Measurements from ENCODE around the gene KCNQ4. TPM values are rescaled to one million over a fixed set of nuclear protein-coding genes. Genes with fewer than 3 reads are reported as not detected.

The KCNQ4 gene
- total RNA-seq, 1 donor from 2014 or later: 0.27 TPM

DNA sequence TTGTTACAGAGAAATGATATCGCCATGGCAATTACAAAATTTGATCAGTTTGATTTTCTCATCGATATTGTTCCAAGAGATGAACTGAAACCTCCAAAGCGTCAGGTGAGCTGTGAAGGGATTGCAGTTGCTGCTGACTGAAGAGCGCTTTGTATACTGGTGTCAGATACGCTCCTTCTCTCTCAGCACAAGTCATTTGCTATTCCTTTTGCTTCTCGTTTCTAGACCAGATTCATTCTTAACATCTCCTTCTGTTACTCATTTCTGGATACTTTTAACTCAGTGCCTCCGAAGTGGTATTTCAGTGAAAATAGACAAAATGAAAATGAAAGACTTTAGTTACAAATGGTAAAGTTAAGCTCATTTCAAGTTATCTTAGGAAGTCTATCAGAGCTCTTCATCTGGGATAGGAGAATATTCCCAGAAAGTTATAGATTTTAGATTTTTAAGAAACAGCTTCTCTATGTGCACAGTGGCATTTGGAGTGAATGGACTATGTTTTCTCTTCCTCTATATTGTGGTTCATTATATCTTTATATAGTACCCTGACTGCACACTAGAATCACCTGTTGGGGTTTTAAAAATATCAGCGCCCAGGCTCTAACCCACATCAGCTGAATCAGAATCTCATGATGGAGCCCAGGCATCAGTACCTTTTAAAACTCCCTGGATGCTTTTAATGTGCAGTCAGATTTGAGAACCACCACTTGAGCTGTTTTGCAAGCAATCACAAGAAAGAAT, 30.3 kb upstream of the KCNQ4 start:
- H3K27ac Mint-ChIP-seq: peak overlapping the region; percentile 37
- POLR2A ChIA-PET: interaction anchor here (2.2 kb wide), 1 partner anchor 62 kb away, joined by 8 read pairs; the partner anchor contains the start of gene NFYC
- TF ChIP-seq, protein P1, sequence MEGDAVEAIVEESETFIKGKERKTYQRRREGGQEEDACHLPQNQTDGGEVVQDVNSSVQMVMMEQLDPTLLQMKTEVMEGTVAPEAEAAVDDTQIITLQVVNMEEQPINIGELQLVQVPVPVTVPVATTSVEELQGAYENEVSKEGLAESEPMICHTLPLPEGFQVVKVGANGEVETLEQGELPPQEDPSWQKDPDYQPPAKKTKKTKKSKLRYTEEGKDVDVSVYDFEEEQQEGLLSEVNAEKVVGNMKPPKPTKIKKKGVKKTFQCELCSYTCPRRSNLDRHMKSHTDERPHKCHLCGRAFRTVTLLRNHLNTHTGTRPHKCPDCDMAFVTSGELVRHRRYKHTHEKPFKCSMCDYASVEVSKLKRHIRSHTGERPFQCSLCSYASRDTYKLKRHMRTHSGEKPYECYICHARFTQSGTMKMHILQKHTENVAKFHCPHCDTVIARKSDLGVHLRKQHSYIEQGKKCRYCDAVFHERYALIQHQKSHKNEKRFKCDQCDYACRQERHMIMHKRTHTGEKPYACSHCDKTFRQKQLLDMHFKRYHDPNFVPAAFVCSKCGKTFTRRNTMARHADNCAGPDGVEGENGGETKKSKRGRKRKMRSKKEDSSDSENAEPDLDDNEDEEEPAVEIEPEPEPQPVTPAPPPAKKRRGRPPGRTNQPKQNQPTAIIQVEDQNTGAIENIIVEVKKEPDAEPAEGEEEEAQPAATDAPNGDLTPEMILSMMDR (IDR thresholded peaks at IDR 0.05): no peak
- intact Hi-C loops (cut with micrococcal nuclease): no loop called here
- ATAC-seq (ENCODE audit: low read depth) (no peak), DNase-seq (no peak)
- H3K9me3 Mint-ChIP-seq: no peaks in the 10 kb centered on the region
- H3K4me3 Mint-ChIP-seq: no peak overlapping the region
- no peaks in the 10 kb centered on the region for H3K27me3 Mint-ChIP-seq
- CTCF ChIA-PET: interaction anchor here (1.6 kb wide), 1 partner anchor 21 kb away, joined by 6 read pairs; no protein-coding TSS in a partner anchor
- peaks cover 93% of the 10 kb centered on the region for H3K36me3 Mint-ChIP-seq (ENCODE audit: low read depth)
- peaks cover 11% of the 10 kb centered on the region for H3K4me1 Mint-ChIP-seq

DNA sequence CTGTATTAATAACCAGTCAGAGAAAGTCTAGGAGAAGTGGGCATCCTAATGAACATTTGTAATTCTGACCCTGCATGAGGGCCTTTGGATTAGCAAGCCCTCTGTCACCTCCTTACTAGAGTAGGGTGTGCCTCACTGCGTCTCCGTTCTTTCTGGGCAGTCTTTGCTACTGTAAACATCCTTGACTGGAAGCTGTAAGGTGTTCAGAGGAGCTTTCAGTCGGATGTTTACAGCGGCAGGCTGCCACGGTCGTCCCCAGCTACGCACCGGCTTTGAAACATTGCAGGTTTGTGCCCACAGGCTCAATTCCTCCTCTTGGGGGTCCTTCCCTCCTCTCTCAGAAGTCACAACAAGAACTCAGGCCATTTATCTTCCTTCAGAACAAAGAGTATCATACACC, 29.4 kb upstream of the KCNQ4 start:
- DNase-seq (no peak), ATAC-seq (ENCODE audit: low read depth) (no peak)
- peaks cover 11% of the 10 kb centered on the region for H3K4me1 Mint-ChIP-seq
- no peak overlapping the region for H3K27ac Mint-ChIP-seq
- peaks cover 93% of the 10 kb centered on the region for H3K36me3 Mint-ChIP-seq (ENCODE audit: low read depth)
- intact Hi-C loops (cut with micrococcal nuclease): no loop called here
- H3K9me3 Mint-ChIP-seq: no peaks in the 10 kb centered on the region
- POLR2A ChIA-PET: interaction anchor here (2.2 kb wide), 1 partner anchor 62 kb away, joined by 8 read pairs; the partner anchor contains the start of gene NFYC
- H3K4me3 Mint-ChIP-seq: no peak overlapping the region
- CTCF ChIA-PET: interaction anchor here (1.6 kb wide), 1 partner anchor 20 kb away, joined by 6 read pairs; no protein-coding TSS in a partner anchor
- H3K27me3 Mint-ChIP-seq: no peaks in the 10 kb centered on the region
- TF ChIP-seq, protein P1 (IDR thresholded peaks at IDR 0.05): no peak

DNA sequence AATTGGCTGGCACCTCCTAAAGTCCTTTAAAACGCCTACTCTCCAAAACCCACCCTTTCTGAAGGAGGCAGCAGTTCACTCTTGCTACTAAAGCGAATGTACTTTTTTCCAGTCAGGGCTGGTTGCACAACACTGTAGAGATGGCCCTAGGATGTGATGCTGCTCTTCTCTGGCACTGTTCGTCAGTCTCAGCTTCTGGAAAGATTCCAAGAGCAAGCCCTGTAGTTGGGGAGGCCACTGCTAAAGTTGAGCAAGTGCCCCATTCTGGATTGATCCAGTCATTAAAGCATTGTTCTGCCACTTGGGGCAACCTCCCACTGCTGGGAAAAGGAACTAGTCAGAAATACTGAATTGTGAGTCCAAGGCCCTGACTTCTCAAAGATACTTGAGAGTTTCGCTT, 28.5 kb upstream of the KCNQ4 start:
- ATAC-seq (ENCODE audit: low read depth) (no peak), DNase-seq (no peak)
- H3K27ac Mint-ChIP-seq: no peak overlapping the region
- no peak overlapping the region for H3K4me3 Mint-ChIP-seq
- H3K36me3 Mint-ChIP-seq (ENCODE audit: low read depth): peaks cover 93% of the 10 kb centered on the region
- no peaks in the 10 kb centered on the region for H3K9me3 Mint-ChIP-seq
- TF ChIP-seq, protein P1 (IDR thresholded peaks at IDR 0.05): no peak
- no peaks in the 10 kb centered on the region for H3K27me3 Mint-ChIP-seq
- peaks cover 11% of the 10 kb centered on the region for H3K4me1 Mint-ChIP-seq
- CTCF ChIA-PET: interaction anchor here (2.9 kb wide), 1 partner anchor 18 kb away, joined by 15 read pairs; no protein-coding TSS in a partner anchor
- POLR2A ChIA-PET: no interaction called here
- intact Hi-C loops (cut with micrococcal nuclease): no loop called here

DNA sequence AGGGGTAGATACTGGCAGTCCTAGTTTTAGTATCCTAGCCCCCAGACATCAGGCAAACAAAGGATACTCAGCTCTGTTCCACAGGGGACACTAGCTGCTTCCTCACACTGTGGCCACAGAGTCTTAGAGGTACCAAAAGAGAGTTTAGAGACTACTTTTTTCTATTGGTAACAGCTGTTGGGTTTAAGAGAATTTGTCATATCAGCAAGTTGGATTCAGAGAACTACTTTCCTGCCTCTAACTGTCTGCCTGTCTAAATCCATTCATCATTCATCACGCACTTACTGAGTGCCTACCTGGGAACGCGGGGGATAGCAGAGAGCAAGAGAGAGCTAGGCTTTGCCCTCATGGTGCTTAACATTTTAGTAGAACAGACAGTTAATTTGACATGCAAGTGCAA, 27.1 kb upstream of the KCNQ4 start:
- Mint-ChIP-seq H3K9me3 (no peaks in the 10 kb centered on the region), H3K27me3 (no peaks in the 10 kb centered on the region), H3K4me1 (peaks cover 17% of the 10 kb centered on the region), H3K27ac (no peak overlapping the region), H3K4me3 (no peak overlapping the region), H3K36me3 (ENCODE audit: low read depth) (peaks cover 90% of the 10 kb centered on the region)
- ATAC-seq (ENCODE audit: low read depth): no peak
- TF ChIP-seq, protein P1 (IDR thresholded peaks at IDR 0.05): no peak
- ChIA-PET CTCF (interaction anchor here (1.2 to 2.9 kb wide), 2 partner anchors 8 to 17 kb away, joined by 3 to 15 read pairs; no protein-coding TSS in a partner anchor), POLR2A (interaction anchor here (0.9 kb wide), 1 partner anchor 50 kb away, joined by 3 read pairs; no protein-coding TSS in a partner anchor)
- DNase-seq: no peak
- intact Hi-C loops (cut with micrococcal nuclease): no loop called here

DNA sequence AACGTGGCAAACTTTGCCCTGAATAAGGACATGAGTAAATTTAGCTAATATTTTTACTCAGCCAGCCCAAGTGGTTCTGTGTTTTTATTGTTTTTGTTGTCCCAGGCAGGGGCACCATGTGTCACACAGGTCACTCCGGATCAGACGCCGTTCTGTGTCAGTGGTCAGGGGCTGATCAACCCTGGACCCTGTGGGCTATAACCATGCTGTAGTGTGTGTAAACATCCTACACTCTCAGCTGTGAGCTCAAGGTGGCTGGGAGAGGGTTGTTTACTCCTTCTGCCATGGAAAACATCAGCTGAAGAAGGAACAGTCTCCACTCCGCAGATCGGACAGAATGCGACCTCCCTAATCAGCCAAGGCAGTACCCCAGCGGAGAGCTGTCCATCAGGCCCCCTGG, 26.5 kb upstream of the KCNQ4 start:
- TF ChIP-seq, protein P1 (IDR thresholded peaks at IDR 0.05): no peak
- H3K36me3 Mint-ChIP-seq (ENCODE audit: low read depth): peaks cover 91% of the 10 kb centered on the region
- no peaks in the 10 kb centered on the region for H3K9me3 Mint-ChIP-seq
- ATAC-seq (ENCODE audit: low read depth) (no peak), DNase-seq (no peak)
- H3K27me3 Mint-ChIP-seq: no peaks in the 10 kb centered on the region
- intact Hi-C loops (cut with micrococcal nuclease): no loop called here
- no peak overlapping the region for H3K4me3 Mint-ChIP-seq
- ChIA-PET POLR2A (interaction anchor here (0.5 to 0.9 kb wide), 2 partner anchors 51 to 227 kb away, joined by 3 to 5 read pairs; no protein-coding TSS in a partner anchor), CTCF (interaction anchor here (1.2 to 2.9 kb wide), 2 partner anchors 8 to 16 kb away, joined by 3 to 15 read pairs; no protein-coding TSS in a partner anchor)
- peaks cover 18% of the 10 kb centered on the region for H3K4me1 Mint-ChIP-seq
- no peak overlapping the region for H3K27ac Mint-ChIP-seq
